HCT116 (cell line): Measurements from ENCODE around the gene DLG2. TPM values are rescaled to one million over a fixed set of nuclear protein-coding genes. Genes with fewer than 3 reads are reported as not detected.
A peak's percentile ranks its signal among the peaks of the same experiment; 100 is the strongest.

Source experiments
- ATAC-seq: fragments of 200-7000 bp; cut with Tn5 transposase; 2 replicates; pipeline ENCODE4 v1.9.1; 2020; ENCODE audit warnings: mild to moderate bottlenecking, moderate library complexity
- BruUV-seq: library from RNA; stranded (reverse); fragments of 400-500 nt; replicated peaks from 2 replicates; lab custom pipeline; 2021; lab: Mats Ljungman, UMichigan
- CTCF ChIA-PET: fragments of 300-600 bp; sonication (Branson Sonifier 250); formaldehyde crosslinking; loops from one replicate; lab custom pipeline; 2021; ENCODE audit warnings: antibody characterized with exemption; lab: Charles Lee
- POLR2A ChIA-PET: fragments of 300-600, 350-600 bp; sonication (Branson Sonifier 250); formaldehyde crosslinking; loops from one replicate; lab custom pipeline; 2021; ENCODE audit warnings: antibody characterized with exemption; lab: Charles Lee
- RAD21 ChIA-PET, 2 experiments: fragments of 300-600 bp; sonication (Branson Sonifier 250); formaldehyde crosslinking; loops; one replicate each; lab custom pipeline; 2023; ENCODE audit warnings: low total read pairs in 2 of 2; ENCODE audit not compliant: uncharacterized antibody in 2 of 2, unreplicated experiment in 2 of 2, low non-redundant PET in 1 of 2; lab: Charles Lee
- DNase-seq: peaks from one replicate; pipeline ENCODE4 v3.0.0-alpha.2; 2010; ENCODE audit warnings: low read depth, low spot score
- H2AFZ ChIP-seq: fragments of 200-600 bp; shearing (Covaris generic), sonication (generic); 2 replicates; pipeline ENCODE4 v1.6.1; 2017; ENCODE audit warnings: low read depth, mixed run types, mixed read lengths, antibody characterized with exemption, low read length; ENCODE audit not compliant: poor library complexity, severe bottlenecking
- H3K27ac ChIP-seq: 2 replicates; pipeline ENCODE4 v1.5.1; 2012; ENCODE audit warnings: low read depth, low read length
- H3K27me3 ChIP-seq: fragments of 200-600 bp; sonication (generic); 2 replicates; pipeline ENCODE4 v1.6.1; 2016; ENCODE audit warnings: mixed run types, low read length, mixed read lengths; ENCODE audit not compliant: insufficient read depth
- H3K36me3 ChIP-seq, 2 experiments: fragments of 200-500 bp in 1 of 2; fragments of 200-600 bp in 1 of 2; sonication (Bioruptor generic) in 1 of 2; sonication (generic) in 1 of 2; 2 replicates each; pipeline versions ENCODE4 v1.5.1 to v1.6.1; 2014 to 2016; ENCODE audit warnings: low read length in 2 of 2, inconsistent platforms in 1 of 2, mixed read lengths in 1 of 2, mixed run types in 1 of 2; ENCODE audit not compliant: insufficient read depth in 2 of 2, control insufficient read depth in 1 of 2
- H3K4me1 ChIP-seq, 2 experiments: fragments of 200-600 bp in 1 of 2; sonication (generic) in 1 of 2; 2 replicates each; pipeline versions ENCODE4 v1.5.1 to v1.6.1; 2012 to 2017; ENCODE audit warnings: low read length in 2 of 2, inconsistent platforms in 1 of 2, mild to moderate bottlenecking in 1 of 2, mixed read lengths in 1 of 2, mixed run types in 1 of 2, moderate library complexity in 1 of 2; ENCODE audit not compliant: insufficient read depth in 2 of 2, control insufficient read depth in 1 of 2
- H3K4me2 ChIP-seq: fragments of 200-600 bp; sonication (generic); 2 replicates; pipeline ENCODE4 v1.6.1; 2017; ENCODE audit warnings: mixed run types, low read length, mixed read lengths
- H3K4me3 ChIP-seq, 2 experiments: fragments of 200-600 bp in 1 of 2; sonication (generic) in 1 of 2; replicated peaks in 1 of 2; 2 replicates each; pipeline ENCODE4 v1.5.1; 2011 to 2016; ENCODE audit warnings: low read length in 2 of 2, control low read depth in 1 of 2, low read depth in 1 of 2, mild to moderate bottlenecking in 1 of 2, mixed read lengths in 1 of 2, mixed run types in 1 of 2
- H3K79me2 ChIP-seq: fragments of 200-600 bp; sonication (generic); 2 replicates; pipeline ENCODE4 v1.6.1; 2017; ENCODE audit warnings: mild to moderate bottlenecking, mixed run types, low read length, moderate library complexity, mixed read lengths; ENCODE audit not compliant: insufficient read depth
- H3K9ac ChIP-seq: fragments of 200-600 bp; sonication (generic); 2 replicates; pipeline ENCODE4 v1.6.1; 2016; ENCODE audit warnings: low read length, mixed read lengths
- H3K9me2 ChIP-seq: fragments of 200-600 bp; sonication (generic), shearing (Covaris generic); 2 replicates; pipeline ENCODE4 v1.6.1; 2017; ENCODE audit warnings: mixed run types, mild to moderate bottlenecking, moderate library complexity; ENCODE audit not compliant: insufficient read depth
- H3K9me3 ChIP-seq, 2 experiments: fragments of 200-500 bp in 1 of 2; fragments of 200-600 bp in 1 of 2; sonication (Bioruptor generic) in 1 of 2; sonication (generic) in 1 of 2; 2 replicates each; pipeline ENCODE4 v1.6.1; 2014 to 2017; ENCODE audit warnings: low read length in 2 of 2, mixed read lengths in 2 of 2, inconsistent platforms in 1 of 2, low read depth in 1 of 2, mild to moderate bottlenecking in 1 of 2, mixed run types in 1 of 2, moderate library complexity in 1 of 2; ENCODE audit not compliant: control insufficient read depth in 1 of 2, insufficient read depth in 1 of 2
- H4K20me1 ChIP-seq: fragments of 200-600 bp; sonication (generic), shearing (Covaris generic); 2 replicates; pipeline ENCODE4 v1.6.1; 2017; ENCODE audit warnings: mixed run types, mild to moderate bottlenecking, moderate library complexity; ENCODE audit not compliant: insufficient read depth
- CEBPB ChIP-seq: IDR thresholded peaks from 2 replicates; pipeline ENCODE4 v1.6.1; 2012; ENCODE audit warnings: low read depth
- ELF1 ChIP-seq: IDR thresholded peaks from 2 replicates; pipeline ENCODE4 v1.6.1; 2012; ENCODE audit warnings: low read depth, borderline replicate concordance
- intact Hi-C: fragments of 100-400 bp; cut with micrococcal nuclease; formaldehyde crosslinking; loops from 2 replicates; pipeline ENCODE4 v1.10.0; 2022
- total RNA-seq: library from RNA; stranded (reverse); gene quantifications from one replicate; pipeline ENCODE4 v1.2.1, GENCODE V29; 2021; ENCODE audit not compliant: unreplicated experiment
- TF ChIP-seq, protein P1 (sequence below), 3 experiments: fragments of 200-600 bp in 1 of 3; sonication (generic) in 1 of 3; IDR thresholded peaks in 2 of 3; conservative IDR thresholded peaks in 1 of 3; 2 replicates each; pipeline ENCODE4 v1.5.1; 2012 to 2017; ENCODE audit warnings: low read depth in 2 of 3, low read length in 2 of 3, antibody characterized with exemption in 1 of 3, borderline replicate concordance in 1 of 3, control low read depth in 1 of 3, mild to moderate bottlenecking in 1 of 3, mixed read lengths in 1 of 3, mixed run types in 1 of 3, moderate library complexity in 1 of 3; ENCODE audit not compliant: insufficient read depth in 1 of 3

Gene DLG2
- total RNA-seq, 1 experiment from 2014 or later = 2.4 TPM

DNA sequence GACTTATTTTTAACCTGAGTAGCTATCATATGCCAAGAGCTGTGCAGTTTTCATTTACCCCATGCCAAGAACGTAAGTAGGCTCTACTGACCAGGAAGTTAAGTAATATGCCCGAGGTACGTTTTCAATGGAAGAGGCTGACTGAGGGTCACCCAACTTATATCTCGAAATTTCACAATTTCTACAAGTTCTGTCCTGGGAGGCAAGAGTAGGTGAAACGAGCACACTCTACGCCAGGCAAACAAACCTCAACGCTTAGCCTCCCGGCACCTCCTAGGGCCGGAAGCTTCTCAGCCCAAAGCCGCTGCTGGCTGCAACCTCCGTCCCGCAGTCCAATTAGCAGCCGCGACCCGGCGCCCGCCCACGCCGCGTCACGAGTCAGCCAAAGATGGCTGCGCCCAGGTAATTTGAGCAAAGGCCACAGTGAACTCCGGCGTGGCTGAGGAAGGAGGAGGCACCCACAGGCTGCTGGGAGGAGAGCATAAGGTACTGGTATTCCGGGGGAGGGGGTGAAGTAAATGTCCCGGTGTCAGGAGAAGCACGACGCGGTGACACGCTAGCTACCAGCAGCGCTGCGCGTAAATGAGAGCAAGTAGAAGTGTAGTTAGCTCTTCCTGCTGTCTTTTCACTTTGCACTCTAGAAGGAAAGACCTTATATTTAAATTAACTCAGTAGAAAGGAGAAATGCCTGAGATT is 20.6 kb upstream of the DLG2 start, which contains the start of gene TMEM126A (continued):
- TF ChIP-seq, protein P1, sequence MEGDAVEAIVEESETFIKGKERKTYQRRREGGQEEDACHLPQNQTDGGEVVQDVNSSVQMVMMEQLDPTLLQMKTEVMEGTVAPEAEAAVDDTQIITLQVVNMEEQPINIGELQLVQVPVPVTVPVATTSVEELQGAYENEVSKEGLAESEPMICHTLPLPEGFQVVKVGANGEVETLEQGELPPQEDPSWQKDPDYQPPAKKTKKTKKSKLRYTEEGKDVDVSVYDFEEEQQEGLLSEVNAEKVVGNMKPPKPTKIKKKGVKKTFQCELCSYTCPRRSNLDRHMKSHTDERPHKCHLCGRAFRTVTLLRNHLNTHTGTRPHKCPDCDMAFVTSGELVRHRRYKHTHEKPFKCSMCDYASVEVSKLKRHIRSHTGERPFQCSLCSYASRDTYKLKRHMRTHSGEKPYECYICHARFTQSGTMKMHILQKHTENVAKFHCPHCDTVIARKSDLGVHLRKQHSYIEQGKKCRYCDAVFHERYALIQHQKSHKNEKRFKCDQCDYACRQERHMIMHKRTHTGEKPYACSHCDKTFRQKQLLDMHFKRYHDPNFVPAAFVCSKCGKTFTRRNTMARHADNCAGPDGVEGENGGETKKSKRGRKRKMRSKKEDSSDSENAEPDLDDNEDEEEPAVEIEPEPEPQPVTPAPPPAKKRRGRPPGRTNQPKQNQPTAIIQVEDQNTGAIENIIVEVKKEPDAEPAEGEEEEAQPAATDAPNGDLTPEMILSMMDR (IDR thresholded peaks at IDR 0.05 in 2 of 3, conservative IDR thresholded peaks at IDR 0.05 in 1 of 3; ENCODE audit: borderline replicate concordance in 1 of 3, insufficient read depth in 1 of 3, low read depth in 2 of 3, low read length in 2 of 3) = no peak
- peak; percentile 51 for TF ChIP-seq ELF1

DNA sequence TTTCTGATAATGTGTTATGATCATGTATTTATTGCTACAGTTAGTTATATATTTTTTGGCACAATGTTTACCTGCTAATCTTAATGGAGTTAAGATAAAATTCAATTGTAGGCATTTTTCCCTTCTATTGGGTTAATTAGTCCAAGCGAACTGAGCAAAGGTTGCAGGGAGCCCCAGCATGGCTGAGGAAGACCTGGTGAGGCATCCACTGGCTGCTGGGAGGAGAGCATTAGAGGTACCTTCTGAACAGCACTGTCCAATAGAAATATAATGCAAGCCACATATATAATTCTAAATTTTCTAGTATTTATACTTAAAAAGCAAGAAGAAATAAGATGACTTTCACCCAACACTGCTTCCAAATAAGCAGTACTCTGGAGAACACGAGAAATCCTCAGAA is 19.9 kb upstream of the DLG2 start:
- no peak for TF ChIP-seq CEBPB
- CTCF ChIA-PET = interaction anchor here (0.7 to 1.5 kb wide), 2 partner anchors 208 to 547 kb away, joined by 3 to 4 read pairs; partner anchors contain the start of gene CCDC83

More for the DNA sequence above, 19.9 kb upstream of the DLG2 start:
- Histone ChIP-seq H3K27ac (peak overlapping the region; percentile 55; the same call in 1 of the 2 replicates), H3K9ac (peak overlapping the region; percentile 84), H3K9me2 (no peaks in the 10 kb centered on the region), H3K79me2 (peaks cover 18% of the 10 kb centered on the region), H3K4me2 (peak overlapping the region; percentile 90), H3K4me3 (peak overlapping the region; percentile 70 to 86), H3K4me1 (peaks cover 4 to 15% of the 10 kb centered on the region in 2 experiments; a peak in 3 of 4 replicates), H3K36me3 (0 out of 4 replicates have a peak, but pooled peaks cover 0 to 3% of the 10 kb centered on the region in 2 experiments), H2AFZ (peak overlapping the region; percentile 77), H3K27me3 (no peaks in the 10 kb centered on the region), H3K9me3 (no peaks in the 10 kb centered on the region), H4K20me1 (no peaks in the 10 kb centered on the region)
- DNase-seq (no peak), ATAC-seq (peak; percentile 18)
- POLR2A ChIA-PET = interaction anchor here (1.0 to 1.6 kb wide), 4 partner anchors 9 to 16 kb away, joined by 3 to 9 read pairs (median 6); no protein-coding TSS in a partner anchor
- BruUV-seq = no TSS peak
- intact Hi-C loops = no loop called here
- RAD21 ChIA-PET = no interaction called here
